Fibroblast of the conjunctiva (primary cell): ENCODE measurements around the gene SSBP3.
"Not testable (repeated sequence)": the region's sequence is repeated elsewhere in the genome, so short reads cannot be mapped to it uniquely, and the experiment has no call there.

Source experiments
- DNase-seq: peaks from one replicate; pipeline ENCODE4 v3.0.0-alpha.2; 2010; ENCODE audit warnings: low read depth

The SSBP3 gene

GRCh38 chr1:54221113-54221834 is 184.9 kb downstream of the SSBP3 start:
- no peak for DNase-seq

- peak; percentile 43 for DNase-seq
Observed at GRCh38 chr1:54220004-54220811, 186.0 kb downstream of the SSBP3 start.

- no peak for DNase-seq
Observed at GRCh38 chr1:54219688-54220003, 186.5 kb downstream of the SSBP3 start.

GRCh38 chr1:54218883-54219687 is 187.1 kb downstream of the SSBP3 start:
- DNase-seq = no peak

GRCh38 chr1:54215523-54215922 is 190.7 kb downstream of the SSBP3 start:
- no peak for DNase-seq

GRCh38 chr1:54212872-54213271 is 193.3 kb downstream of the SSBP3 start:
- DNase-seq = no peak

- not testable (repeated sequence) for DNase-seq
Observed at GRCh38 chr1:54207896-54208295, 198.3 kb downstream of the SSBP3 start.

- DNase-seq = no peak
Observed at GRCh38 chr1:54207287-54207686, 198.9 kb downstream of the SSBP3 start.

- no peak for DNase-seq
Observed at GRCh38 chr1:54204199-54204598, 202.0 kb downstream of the SSBP3 start.

GRCh38 chr1:54200519-54200997 is 205.6 kb downstream of the SSBP3 start:
- DNase-seq = no peak

GRCh38 chr1:54199765-54200518 is 206.3 kb downstream of the SSBP3 start, which contains the start of the genes CYB5RL and MRPL37:
CYB5RL (minus strand) TSS chr1:54200030; CDS start chr1:54195616, 4,414 bp downstream.
MRPL37 (plus strand) TSS chr1:54200167; CDS start chr1:54200244, 77 bp downstream.
- peak; percentile 91 for DNase-seq

- DNase-seq = no peak
Observed at GRCh38 chr1:54199151-54199764, 206.9 kb downstream of the SSBP3 start.

- DNase-seq = no peak
Observed at GRCh38 chr1:54193453-54193852, 212.7 kb downstream of the SSBP3 start.

GRCh38 chr1:54191525-54191924 is 214.7 kb downstream of the SSBP3 start:
- DNase-seq = no peak

GRCh38 chr1:54190526-54190925 is 215.7 kb downstream of the SSBP3 start:
- no peak for DNase-seq

- DNase-seq = no peak
Observed at GRCh38 chr1:54188291-54188690, 217.9 kb downstream of the SSBP3 start.

- DNase-seq = no peak
Observed at GRCh38 chr1:54186056-54186455, 220.1 kb downstream of the SSBP3 start.

- no peak for DNase-seq
Observed at GRCh38 chr1:54180701-54181360, 225.4 kb downstream of the SSBP3 start.

GRCh38 chr1:54178296-54179070 is 227.7 kb downstream of the SSBP3 start:
- no peak for DNase-seq

GRCh38 chr1:54177726-54178125 is 228.5 kb downstream of the SSBP3 start:
- DNase-seq = no peak
